ENCODE results near the gene YWHAH.
A peak's percentile ranks its signal among the peaks of the same experiment; 100 is the strongest.

The YWHAH gene

GRCh38 chr22:31923747-31924146, 20.6 kb upstream of the YWHAH start:
- DNase-seq: no peak

- DNase-seq: no peak
These were observed 19.3 kb upstream of the YWHAH start for GRCh38 chr22:31925056-31925455.

GRCh38 chr22:31926024-31926423, 18.3 kb upstream of the YWHAH start:
- DNase-seq: no peak

GRCh38 chr22:31926969-31927368, 17.4 kb upstream of the YWHAH start:
- no peak for DNase-seq

- no peak for DNase-seq
These were observed 16.8 kb upstream of the YWHAH start for GRCh38 chr22:31927562-31927961.

GRCh38 chr22:31929167-31929930, 15.0 kb upstream of the YWHAH start:
- no peak for DNase-seq

GRCh38 chr22:31932863-31933262, 11.5 kb upstream of the YWHAH start:
- no peak for DNase-seq

GRCh38 chr22:31933406-31933805, 10.9 kb upstream of the YWHAH start:
- no peak for DNase-seq

- DNase-seq: no peak
These were observed 10.4 kb upstream of the YWHAH start for GRCh38 chr22:31933816-31934482.

- DNase-seq: no peak
These were observed 8.2 kb upstream of the YWHAH start for GRCh38 chr22:31935961-31936635.

- no peak for DNase-seq
These were observed 7.0 kb upstream of the YWHAH start for GRCh38 chr22:31937341-31937740.

- no peak for DNase-seq
These were observed 6.0 kb upstream of the YWHAH start for GRCh38 chr22:31938296-31938695.

GRCh38 chr22:31940506-31940905, 3.8 kb upstream of the YWHAH start:
- DNase-seq: no peak

GRCh38 chr22:31942091-31942490, 2.2 kb upstream of the YWHAH start:
- DNase-seq: no peak

GRCh38 chr22:31943206-31943977, 943 bp upstream of the YWHAH start:
- no peak for DNase-seq

GRCh38 chr22:31944700-31945442, 536 bp downstream of the YWHAH start:
- peak; percentile 19 to 24 for DNase-seq

GRCh38 chr22:31945443-31945855, 1.1 kb downstream of the YWHAH start:
- no peak for DNase-seq

- no peak for DNase-seq
These were observed 1.8 kb downstream of the YWHAH start for GRCh38 chr22:31945971-31946680.

GRCh38 chr22:31947296-31947695, 3.0 kb downstream of the YWHAH start:
- DNase-seq: peak in 1 of 2 experiments; percentile 17

GRCh38 chr22:31948002-31948401, 3.7 kb downstream of the YWHAH start:
- DNase-seq: no peak

GRCh38 chr22:31950226-31950625, 5.9 kb downstream of the YWHAH start:
- DNase-seq: no peak

All from stimulated activated CD4-positive, alpha-beta T cell treated with anti-CD3 and anti-CD28 coated beads, Interleukin-4, amount 100 ng/mL, for 4 hours (primary cell).